HUES64 (cell line): Measurements from ENCODE around the gene DPP8.

ENCODE experiments used
- H3K27ac ChIP-seq: 2 replicates; pipeline ENCODE4 v1.7.0; 2013; ENCODE audit warnings: low read depth, low read length, inconsistent platforms
- H3K27me3 ChIP-seq: 2 replicates; pipeline ENCODE4 v1.6.1; 2013; ENCODE audit warnings: mild to moderate bottlenecking, low read length; ENCODE audit not compliant: insufficient read depth
- H3K36me3 ChIP-seq: 2 replicates; pipeline ENCODE4 v1.6.1; 2013; ENCODE audit warnings: mild to moderate bottlenecking, low read length; ENCODE audit not compliant: insufficient read depth
- H3K4me1 ChIP-seq: 2 replicates; pipeline ENCODE4 v1.6.1; 2013; ENCODE audit warnings: mild to moderate bottlenecking, low read length, moderate library complexity; ENCODE audit not compliant: insufficient read depth
- H3K4me3 ChIP-seq: 2 replicates; pipeline ENCODE4 v1.5.1; 2013; ENCODE audit warnings: mild to moderate bottlenecking, low read length, moderate library complexity
- H3K9ac ChIP-seq: 2 replicates; pipeline ENCODE4 v1.6.1; 2013; ENCODE audit warnings: mild to moderate bottlenecking, low read depth, low read length
- H3K9me3 ChIP-seq: 2 replicates; pipeline ENCODE4 v1.6.1; 2013; ENCODE audit warnings: low read depth, low read length; ENCODE audit not compliant: insufficient read depth
- WGBS: fragments of 150-250, 120-280 bp; methylation state at CpG from one replicate; pipeline ENCODE4 v1.1.7; 2013; ENCODE audit warnings: missing lambda C conversion rate; 5-methylcytosine and 5-hydroxymethylcytosine counted together

Gene DPP8

DNA sequence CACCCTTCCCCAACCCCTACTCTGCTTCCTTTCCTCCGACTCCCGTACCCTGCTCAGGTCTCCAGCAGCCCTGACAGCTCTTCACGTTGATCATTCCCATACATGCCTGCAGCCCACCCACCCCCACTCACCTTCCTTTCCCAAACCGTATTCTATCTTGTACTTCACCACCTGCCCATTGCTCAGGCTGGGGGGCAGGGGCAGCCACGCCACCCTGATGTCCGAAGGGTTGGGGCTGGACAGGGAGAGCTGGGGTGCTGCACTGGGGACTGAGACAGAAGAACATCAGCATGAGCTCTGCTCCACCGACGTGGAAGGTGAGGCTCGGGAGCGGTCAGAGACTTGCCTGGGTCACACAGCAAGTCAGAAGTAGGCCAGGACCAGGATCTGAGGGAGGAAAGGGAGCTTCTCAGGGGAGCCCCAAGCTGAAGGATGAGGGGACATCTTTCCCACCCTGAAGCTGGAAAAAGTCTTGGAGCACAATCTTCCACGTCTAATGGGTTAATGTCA lies 123.2 kb downstream of the DPP8 start:
- H3K27ac ChIP-seq = no peak overlapping the region
- H3K4me3 ChIP-seq = no peak overlapping the region
- H3K27me3 ChIP-seq = peaks cover 29% of the 10 kb centered on the region
- no peak overlapping the region for H3K9ac ChIP-seq
- H3K9me3 ChIP-seq = no peaks in the 10 kb centered on the region
- WGBS = 95% methylated on average over 11 of the region's 11 CpGs
- no peaks in the 10 kb centered on the region for H3K4me1 ChIP-seq
- H3K36me3 ChIP-seq = peaks cover 39% of the 10 kb centered on the region

DNA sequence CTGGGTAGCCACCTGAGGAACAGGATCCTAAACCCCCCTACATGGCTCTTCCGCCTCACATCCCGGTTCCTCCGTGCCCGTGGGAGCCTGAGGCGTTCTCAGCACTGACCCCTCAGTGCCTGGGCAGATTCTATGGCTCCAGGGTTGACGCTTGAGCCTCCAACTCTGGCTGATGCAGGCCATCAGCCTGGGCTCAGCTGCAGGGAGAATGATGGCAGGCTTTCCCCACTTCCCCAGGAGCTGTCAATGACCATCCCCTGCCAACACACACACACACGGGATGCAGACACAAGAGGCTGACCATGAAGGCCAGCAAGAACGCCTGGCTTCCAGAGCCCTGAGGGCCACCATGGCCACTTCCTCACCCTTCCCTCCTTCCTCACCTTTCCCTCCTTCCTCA lies 123.9 kb downstream of the DPP8 start:
- no peak overlapping the region for H3K9ac ChIP-seq
- no peaks in the 10 kb centered on the region for H3K9me3 ChIP-seq
- no peaks in the 10 kb centered on the region for H3K4me1 ChIP-seq
- H3K4me3 ChIP-seq = no peak overlapping the region
- H3K27ac ChIP-seq = no peak overlapping the region
- WGBS = 96% methylated on average over 8 of the region's 8 CpGs
- H3K36me3 ChIP-seq = peaks cover 47% of the 10 kb centered on the region
- H3K27me3 ChIP-seq = peaks cover 29% of the 10 kb centered on the region

DNA sequence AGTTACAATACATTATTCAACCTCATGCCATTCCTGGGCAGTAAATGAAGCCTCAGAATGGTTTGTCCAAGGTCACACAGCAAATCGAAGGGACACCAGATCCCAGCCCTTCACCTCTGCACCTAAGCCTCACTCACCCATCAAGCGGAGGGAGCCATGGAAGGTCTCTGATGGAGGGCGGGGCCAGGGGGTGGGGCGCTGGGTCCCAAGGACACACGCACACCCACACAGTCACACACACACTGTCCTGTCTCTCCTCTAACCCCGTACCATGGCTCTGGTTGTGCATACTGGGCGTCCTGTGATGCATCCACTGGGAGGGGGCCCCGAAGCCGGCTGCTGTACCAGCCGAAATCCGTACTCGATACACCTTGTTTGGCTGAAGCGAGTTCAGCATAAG lies 124.4 kb downstream of the DPP8 start:
- Histone ChIP-seq H3K9me3 (no peaks in the 10 kb centered on the region), H3K9ac (no peak overlapping the region), H3K36me3 (peaks cover 48% of the 10 kb centered on the region), H3K4me3 (no peak overlapping the region), H3K27ac (no peak overlapping the region), H3K27me3 (peaks cover 29% of the 10 kb centered on the region), H3K4me1 (no peaks in the 10 kb centered on the region)
- WGBS = 96% methylated on average over 13 of the region's 13 CpGs
